HG03378 (cell line): ENCODE results near the gene KIR3DL1.
"Not testable (repeated sequence)": the region's sequence is repeated elsewhere in the genome, so short reads cannot be mapped to it uniquely, and the experiment has no call there.

Experiments used
- ATAC-seq: cut with Tn5 transposase; IDR thresholded peaks from one replicate; pipeline ENCODE4 v1.9.1; 2021; ENCODE audit warnings: mild to moderate bottlenecking, moderate library complexity; ENCODE audit not compliant: unreplicated experiment

KIR3DL1 gene

GRCh38 chr19:54816251-54816650, at the start of gene KIR3DL1:
TSS of gene KIR3DL1 (plus strand) at chr19:54816468.
- ATAC-seq: not testable (repeated sequence)

DNA sequence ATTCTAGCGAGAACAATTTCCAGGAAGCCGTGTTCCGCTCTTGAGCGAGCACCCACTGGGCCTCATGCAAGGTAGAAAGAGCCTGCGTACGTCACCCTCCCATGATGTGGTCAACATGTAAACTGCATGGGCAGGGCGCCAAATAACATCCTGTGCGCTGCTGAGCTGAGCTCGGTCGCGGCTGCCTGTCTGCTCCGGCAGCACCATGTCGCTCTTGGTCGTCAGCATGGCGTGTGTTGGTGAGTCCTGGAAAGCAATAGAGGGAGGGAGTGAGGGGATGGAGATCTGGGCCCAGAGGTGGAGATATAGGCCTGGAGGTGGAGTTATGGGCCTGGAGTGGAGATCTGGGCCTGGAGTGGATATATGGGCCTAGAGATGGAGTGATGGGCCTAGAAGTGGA, 46.6 kb upstream of the KIR3DL1 start, which contains the start of gene KIR2DL1:
KIR2DL1 (plus strand) TSS at position 148 of the 400 bp plus-strand sequence; CDS start at position 206, 58 bp downstream.
- not testable (repeated sequence) for ATAC-seq

DNA sequence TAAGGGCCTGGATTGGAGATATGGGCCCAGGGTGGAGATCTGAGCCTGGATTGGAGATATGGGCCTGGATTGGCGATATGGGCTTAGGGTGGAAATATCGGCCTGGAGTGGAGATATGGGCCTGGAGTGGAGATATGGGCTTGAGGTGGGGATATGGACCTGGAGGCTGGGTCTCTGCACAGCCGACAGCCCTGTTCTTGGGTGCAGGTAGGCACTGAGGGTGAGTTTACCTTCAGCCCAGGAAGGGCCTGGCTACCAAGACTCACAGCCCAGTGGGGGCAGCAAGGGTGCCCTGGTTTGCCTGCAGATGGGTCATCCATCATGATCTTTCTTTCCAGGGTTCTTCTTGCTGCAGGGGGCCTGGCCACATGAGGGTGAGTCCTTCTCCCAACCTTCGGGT, 45.8 kb upstream of the KIR3DL1 start:
- ATAC-seq: not testable (repeated sequence)

- ATAC-seq: not testable (repeated sequence)
Measured at GRCh38 chr19:54771018-54771960, 45.0 kb upstream of the KIR3DL1 start.

DNA sequence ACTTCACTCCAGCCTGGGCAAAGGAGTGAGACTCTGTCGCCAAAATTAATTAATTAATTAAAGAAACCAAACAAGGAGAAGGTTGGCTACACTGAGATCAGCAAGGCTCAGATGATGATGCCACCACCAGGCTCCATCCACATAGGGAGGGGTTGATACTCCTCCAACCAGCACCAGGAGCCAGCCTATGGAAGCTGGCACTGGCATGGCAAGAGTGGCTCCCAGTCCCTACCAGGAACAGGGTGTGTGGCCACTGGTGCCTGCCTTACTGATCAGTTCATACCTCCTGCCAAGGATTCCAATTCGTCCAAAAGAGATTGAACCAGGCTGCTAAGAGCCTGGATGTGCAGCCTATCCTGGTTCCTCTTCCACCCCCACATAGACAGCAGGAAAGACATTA, 43.6 kb upstream of the KIR3DL1 start:
- ATAC-seq: not testable (repeated sequence)

DNA sequence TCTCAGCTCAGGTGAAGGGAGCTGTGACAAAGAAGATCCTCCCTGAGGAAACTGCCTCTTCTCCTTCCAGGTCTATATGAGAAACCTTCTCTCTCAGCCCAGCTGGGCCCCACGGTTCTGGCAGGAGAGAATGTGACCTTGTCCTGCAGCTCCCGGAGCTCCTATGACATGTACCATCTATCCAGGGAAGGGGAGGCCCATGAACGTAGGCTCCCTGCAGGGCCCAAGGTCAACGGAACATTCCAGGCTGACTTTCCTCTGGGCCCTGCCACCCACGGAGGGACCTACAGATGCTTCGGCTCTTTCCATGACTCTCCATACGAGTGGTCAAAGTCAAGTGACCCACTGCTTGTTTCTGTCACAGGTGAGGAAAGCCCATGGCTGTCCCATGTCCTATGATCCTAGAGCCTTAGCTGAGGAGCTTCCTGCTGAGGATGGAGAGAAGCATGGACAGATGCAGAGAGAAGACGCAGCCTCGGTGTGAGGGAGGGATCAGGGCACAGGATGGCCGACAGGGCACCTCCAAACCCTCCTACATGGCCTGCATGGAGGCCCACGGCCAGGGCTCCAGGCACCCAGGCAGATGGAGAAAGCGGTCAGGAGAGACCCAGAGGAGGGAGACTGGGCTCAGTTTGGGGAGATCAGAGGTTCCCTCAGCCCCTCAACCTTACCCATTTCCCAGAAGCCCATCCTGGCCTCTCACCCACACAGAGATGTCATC, 41.0 kb upstream of the KIR3DL1 start:
- ATAC-seq: not testable (repeated sequence)

- ATAC-seq: not testable (repeated sequence)
Measured at GRCh38 chr19:54775830-54776229, 40.4 kb upstream of the KIR3DL1 start.

DNA sequence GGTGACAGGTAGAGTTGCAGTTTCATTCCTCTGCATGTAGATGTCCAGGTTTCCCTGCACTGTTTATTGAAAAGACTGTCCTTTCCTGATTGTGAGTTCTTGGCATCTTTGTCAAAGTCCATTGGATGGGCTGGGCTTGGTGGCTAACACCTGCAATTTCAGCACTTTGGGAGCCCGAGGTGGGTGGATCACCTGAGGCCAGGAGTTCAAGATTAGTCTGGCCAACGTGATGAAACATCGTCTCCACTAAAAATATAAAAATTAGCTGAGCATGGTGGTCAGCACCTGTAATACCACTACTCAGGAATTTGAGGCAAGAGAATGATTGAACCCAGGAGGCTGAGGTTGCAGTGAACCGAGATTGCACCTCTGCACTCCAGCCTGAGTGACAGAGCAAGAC, 38.4 kb upstream of the KIR3DL1 start:
- not testable (repeated sequence) for ATAC-seq

DNA sequence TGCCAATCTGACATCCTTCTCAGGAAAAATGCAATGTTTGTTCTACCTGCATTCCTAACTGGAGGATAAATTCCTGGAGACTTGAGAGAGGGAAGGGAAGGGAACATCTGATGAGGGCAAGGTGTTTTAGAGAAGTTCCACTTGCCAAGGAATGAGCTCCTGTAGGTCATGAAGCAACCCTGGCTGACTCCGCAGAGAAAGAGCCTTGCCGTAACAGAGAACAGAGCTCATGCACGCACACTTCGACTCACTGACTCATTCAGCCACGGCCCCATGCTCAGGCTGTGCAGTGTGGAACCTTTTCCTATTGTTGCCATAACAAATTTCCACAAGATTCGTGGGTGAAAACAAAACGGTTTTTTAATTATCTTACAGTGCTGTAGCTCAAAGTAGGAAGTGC, 37.4 kb upstream of the KIR3DL1 start:
- ATAC-seq: not testable (repeated sequence)

- ATAC-seq: not testable (repeated sequence)
Measured at GRCh38 chr19:54782916-54783315, 33.4 kb upstream of the KIR3DL1 start.

DNA sequence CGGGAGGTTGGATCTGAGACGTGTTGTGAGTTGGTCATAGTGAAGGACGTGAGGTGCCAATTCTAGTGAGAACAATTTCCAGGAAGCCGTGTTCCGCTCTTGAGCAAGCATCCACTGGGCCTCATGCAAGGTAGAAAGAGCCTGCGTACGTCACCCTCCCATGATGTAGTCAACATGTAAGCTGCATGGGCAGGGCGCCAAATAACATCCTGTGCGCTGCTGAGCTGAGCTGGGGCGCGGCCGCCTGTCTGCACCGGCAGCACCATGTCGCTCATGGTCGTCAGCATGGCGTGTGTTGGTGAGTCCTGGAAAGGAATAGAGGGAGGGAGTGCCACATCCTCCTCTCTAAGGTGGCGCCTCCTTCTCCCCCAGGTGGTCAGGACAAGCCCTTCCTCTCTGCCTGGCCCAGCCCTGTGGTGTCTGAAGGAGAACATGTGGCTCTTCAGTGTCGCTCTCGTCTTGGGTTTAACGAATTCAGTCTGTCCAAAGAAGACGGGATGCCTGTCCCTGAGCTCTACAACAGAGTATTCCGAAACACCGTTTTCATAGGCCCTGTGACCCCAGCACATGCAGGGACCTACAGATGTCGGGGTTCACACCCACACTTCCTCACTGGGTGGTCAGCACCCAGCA, 30.1 kb upstream of the KIR3DL1 start:
- ATAC-seq: not testable (repeated sequence)

DNA sequence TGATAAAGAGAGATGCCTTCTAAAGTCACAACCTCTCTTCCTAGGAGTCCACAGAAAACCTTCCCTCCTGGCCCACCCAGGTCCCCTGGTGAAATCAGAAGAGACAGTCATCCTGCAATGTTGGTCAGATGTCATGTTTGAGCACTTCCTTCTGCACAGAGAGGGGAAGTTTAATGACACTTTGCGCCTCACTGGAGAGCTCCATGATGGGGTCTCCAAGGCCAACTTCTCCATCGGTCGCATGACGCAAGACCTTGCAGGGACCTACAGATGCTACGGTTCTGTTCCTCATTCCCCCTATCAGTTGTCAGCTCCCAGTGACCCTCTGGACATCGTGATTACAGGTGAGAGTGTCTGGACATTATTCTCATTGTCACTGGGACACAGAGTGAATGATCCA, 28.1 kb upstream of the KIR3DL1 start:
- ATAC-seq: not testable (repeated sequence)

DNA sequence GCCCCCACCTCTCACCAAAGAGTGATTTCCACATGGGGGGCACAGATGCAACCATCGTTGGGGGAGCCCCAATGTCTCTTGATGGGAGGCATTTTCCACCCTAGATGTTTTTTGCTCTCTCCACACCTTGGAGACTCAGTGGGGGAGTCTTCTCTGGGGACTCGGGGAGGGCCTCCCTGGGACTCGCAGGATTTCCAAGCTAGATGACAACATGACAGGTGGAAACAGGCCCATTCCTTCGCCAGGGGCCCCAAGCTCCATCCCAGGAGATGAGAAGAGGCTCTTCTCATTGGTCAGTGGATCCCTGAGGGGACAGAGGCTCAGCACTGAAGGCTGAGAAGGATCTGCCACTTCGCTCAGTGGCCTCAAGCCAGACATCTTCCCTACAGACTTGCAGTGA, 25.6 kb upstream of the KIR3DL1 start:
- ATAC-seq: no peak

DNA sequence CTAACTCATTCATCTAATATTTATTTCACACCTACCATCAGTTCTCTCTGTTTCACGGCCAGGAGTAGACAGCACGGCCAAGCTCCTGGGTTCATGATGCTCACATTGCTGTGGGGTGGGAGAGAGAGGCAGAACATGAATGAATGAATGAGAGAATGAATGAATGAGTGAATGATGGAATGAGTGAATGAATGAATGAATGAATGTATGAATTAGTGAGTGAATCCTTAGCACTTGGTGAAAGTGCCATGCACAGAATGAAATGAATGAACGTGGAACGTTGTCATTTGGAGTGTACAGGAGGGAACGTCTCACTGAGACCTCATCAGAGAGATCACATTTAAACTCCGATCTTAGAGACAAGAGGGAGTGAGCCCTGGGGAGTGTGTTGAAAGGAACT, 24.8 kb upstream of the KIR3DL1 start:
- no peak for ATAC-seq

DNA sequence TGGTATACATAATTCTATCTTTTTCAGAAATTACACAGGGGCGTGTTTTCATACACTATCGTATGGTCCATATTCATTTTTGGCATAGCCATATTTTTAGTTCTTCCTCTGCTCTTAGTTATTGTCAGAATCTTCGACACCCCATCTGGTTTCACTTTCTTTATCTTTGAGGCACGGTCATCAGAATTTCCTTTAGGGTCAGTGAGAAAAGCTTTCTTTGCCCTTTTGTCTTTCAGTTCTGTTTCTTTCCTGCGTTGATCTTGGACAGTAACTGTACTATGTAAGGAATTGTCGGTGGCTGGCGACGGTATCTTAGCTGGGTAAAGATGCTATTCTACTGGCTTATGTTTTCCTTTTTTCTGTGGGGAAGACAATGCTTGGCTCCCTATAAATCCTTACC, 23.5 kb upstream of the KIR3DL1 start:
- no peak for ATAC-seq

- ATAC-seq: no peak
Measured at GRCh38 chr19:54795758-54796157, 20.5 kb upstream of the KIR3DL1 start.

GRCh38 chr19:54803410-54803809, 12.9 kb upstream of the KIR3DL1 start, which contains the start of gene KIR2DL4:
TSS of gene KIR2DL4 (plus strand) at chr19:54803610. CDS start at chr19:54803652, 42 bp downstream.
- ATAC-seq: no peak

DNA sequence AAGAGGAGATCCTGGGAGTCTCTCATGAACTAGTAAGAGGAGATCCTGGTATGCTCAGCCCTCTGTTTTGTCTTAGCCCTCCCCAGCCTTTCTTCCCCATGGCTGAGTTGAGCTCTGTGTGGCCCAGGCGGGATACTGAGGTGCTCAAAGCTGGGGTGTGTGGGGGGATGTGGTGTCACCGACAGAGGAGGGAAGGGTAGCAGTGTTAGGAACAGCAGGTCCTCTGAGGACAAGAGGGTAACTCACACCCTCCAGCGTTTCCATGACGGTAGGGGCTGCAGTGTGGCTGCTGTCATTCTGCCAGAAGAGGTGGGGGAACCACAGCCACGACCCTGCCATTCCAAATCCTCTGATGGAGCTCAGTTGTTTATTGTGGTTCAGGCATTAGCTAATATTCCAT, 12.2 kb upstream of the KIR3DL1 start:
- ATAC-seq: no peak

DNA sequence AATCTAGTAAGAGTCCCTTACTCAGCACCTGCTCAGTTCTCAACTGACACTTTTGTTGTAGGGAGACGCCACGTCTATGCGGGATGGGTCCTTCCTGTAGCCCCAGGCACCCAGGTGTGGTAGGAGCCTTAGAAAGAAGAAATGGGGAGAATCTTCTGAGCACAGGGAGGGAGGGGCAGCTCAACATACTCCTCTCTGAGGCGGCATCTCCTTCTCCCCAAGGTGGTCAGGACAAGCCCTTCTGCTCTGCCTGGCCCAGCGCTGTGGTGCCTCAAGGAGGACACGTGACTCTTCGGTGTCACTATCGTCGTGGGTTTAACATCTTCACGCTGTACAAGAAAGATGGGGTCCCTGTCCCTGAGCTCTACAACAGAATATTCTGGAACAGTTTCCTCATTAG, 11.7 kb upstream of the KIR3DL1 start:
- no peak for ATAC-seq

DNA sequence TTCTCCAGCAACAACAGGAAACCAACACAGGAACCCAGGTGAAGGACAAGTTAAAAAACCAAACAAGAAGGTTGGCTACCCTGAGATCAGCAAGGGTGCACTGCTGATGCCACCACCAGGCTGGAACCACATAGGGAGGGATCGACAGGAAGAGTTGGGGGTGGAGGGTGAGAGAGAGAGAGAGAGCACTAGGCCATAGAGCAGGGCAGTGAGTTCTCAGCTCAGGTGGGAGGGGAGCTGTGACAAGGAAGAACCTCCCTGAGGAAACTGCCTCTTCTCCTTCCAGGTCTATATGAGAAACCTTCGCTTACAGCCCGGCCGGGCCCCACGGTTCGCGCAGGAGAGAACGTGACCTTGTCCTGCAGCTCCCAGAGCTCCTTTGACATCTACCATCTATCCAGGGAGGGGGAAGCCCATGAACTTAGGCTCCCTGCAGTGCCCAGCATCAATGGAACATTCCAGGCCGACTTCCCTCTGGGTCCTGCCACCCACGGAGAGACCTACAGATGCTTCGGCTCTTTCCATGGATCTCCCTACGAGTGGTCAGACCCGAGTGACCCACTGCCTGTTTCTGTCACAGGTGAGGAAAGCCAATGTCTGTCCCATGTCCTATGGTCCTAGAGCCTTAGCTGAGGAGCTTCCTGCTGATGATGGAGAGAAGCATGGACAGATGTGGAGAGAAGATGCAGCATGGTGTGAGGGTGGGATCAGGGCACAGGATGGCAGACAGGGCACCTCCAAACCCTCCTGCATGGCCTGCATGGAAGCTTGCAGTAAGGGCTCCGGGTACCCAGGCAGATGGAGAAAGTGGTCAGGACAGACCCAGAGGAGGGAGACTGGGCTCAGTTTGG, 10.4 kb upstream of the KIR3DL1 start:
- ATAC-seq: no peak
